Ishikawa (cell line): ENCODE measurements around the gene SHMT2.
A peak's percentile ranks its signal among the peaks of the same experiment; 100 is the strongest.

Experiments used
- CEBPB ChIP-seq: IDR thresholded peaks from 2 replicates; pipeline ENCODE4 v1.6.1; 2012
- CREB1 ChIP-seq: IDR thresholded peaks from 2 replicates; pipeline ENCODE4 v1.6.1; 2012; ENCODE audit warnings: low read depth
- EGR1 ChIP-seq: IDR thresholded peaks from 2 replicates; pipeline ENCODE4 v1.6.1; 2012
- FOXM1 ChIP-seq: IDR thresholded peaks from 2 replicates; pipeline ENCODE4 v1.6.1; 2012; ENCODE audit warnings: low read depth, borderline replicate concordance
- NFIC ChIP-seq: IDR thresholded peaks from 2 replicates; pipeline ENCODE4 v1.6.1; 2012
- RAD21 ChIP-seq: IDR thresholded peaks from 2 replicates; pipeline ENCODE4 v1.6.1; 2012; ENCODE audit warnings: low read depth
- TAF1 ChIP-seq: IDR thresholded peaks from 2 replicates; pipeline ENCODE4 v1.6.1; 2012; ENCODE audit warnings: low read depth, mild to moderate bottlenecking
- TCF12 ChIP-seq: IDR thresholded peaks from 2 replicates; pipeline ENCODE4 v1.6.1; 2012; ENCODE audit warnings: low read depth
- YY1 ChIP-seq: IDR thresholded peaks from 2 replicates; pipeline ENCODE4 v1.6.1; 2012; ENCODE audit warnings: low read depth
- ZBTB7A ChIP-seq: IDR thresholded peaks from 2 replicates; pipeline ENCODE4 v1.6.1; 2012; ENCODE audit warnings: low read depth
- TF ChIP-seq, protein P1 (sequence below): IDR thresholded peaks from 2 replicates; pipeline ENCODE4 v1.6.1; 2012
- TF ChIP-seq, protein P2 (sequence below): IDR thresholded peaks from 2 replicates; pipeline ENCODE4 v1.6.1; 2012
- TF ChIP-seq, protein P3 (sequence below): IDR thresholded peaks from 2 replicates; pipeline ENCODE4 v1.6.1; 2012; ENCODE audit warnings: low read depth, mild to moderate bottlenecking

Gene SHMT2

DNA sequence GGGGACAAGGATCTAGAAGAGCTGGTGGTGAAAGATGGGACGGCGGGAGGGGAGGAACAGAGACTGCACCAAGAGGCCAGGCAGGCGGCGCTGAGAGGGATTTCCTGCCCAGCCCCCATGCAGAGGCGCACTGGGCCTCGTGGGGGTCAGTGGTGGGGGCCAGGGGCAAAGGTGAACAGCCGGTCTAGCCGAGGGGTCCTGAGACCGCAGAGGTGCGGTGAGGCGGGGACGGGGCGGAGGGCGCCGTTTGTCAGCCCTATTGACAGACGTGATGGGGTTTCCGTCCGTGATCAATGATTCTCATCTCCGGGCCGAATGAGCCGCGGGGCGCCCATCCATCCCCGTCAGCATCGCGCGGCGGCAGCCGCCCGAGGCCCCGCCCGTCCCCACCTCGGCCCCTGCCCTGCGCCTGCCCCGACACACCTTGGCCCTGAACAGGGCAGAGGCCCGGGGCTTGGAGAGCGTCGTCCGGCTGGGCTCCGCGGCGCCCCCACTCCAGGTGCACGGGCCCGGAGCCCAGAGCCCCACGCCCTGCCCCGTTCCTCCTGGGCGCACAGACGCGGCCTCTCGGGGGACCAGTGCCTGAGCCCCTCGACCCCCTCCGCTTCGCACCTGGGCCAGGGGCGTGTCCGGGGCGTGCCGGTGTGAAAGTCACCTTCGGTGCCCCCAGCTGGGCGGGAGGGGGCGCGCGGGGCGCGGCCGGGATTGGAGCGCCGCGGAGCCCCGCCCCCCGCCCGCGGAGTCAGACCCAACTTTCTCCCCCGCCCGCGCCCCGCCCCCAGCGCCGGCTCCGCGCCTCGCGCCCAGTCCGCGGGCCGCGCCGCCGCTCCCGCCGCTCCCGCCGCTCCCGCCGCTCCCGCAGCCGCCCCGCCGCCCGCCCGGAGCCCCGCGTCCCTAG, 13.2 kb upstream of the SHMT2 start, which contains the start of gene NXPH4:
NXPH4 (plus strand) TSS at position 781 of the 898 bp plus-strand sequence. CDS start 176 bp downstream, outside the sequence.
- TF ChIP-seq EGR1, result peak; percentile 7; the same call in 1 of the 2 replicates
- TF ChIP-seq ZBTB7A, result peak; percentile 94
- TF ChIP-seq, protein P1, sequence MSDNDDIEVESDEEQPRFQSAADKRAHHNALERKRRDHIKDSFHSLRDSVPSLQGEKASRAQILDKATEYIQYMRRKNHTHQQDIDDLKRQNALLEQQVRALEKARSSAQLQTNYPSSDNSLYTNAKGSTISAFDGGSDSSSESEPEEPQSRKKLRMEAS, result peak; percentile 90
- TF ChIP-seq, protein P2, sequence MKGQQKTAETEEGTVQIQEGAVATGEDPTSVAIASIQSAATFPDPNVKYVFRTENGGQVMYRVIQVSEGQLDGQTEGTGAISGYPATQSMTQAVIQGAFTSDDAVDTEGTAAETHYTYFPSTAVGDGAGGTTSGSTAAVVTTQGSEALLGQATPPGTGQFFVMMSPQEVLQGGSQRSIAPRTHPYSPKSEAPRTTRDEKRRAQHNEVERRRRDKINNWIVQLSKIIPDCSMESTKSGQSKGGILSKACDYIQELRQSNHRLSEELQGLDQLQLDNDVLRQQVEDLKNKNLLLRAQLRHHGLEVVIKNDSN, result no peak
- no peak for TF ChIP-seq NFIC

DNA sequence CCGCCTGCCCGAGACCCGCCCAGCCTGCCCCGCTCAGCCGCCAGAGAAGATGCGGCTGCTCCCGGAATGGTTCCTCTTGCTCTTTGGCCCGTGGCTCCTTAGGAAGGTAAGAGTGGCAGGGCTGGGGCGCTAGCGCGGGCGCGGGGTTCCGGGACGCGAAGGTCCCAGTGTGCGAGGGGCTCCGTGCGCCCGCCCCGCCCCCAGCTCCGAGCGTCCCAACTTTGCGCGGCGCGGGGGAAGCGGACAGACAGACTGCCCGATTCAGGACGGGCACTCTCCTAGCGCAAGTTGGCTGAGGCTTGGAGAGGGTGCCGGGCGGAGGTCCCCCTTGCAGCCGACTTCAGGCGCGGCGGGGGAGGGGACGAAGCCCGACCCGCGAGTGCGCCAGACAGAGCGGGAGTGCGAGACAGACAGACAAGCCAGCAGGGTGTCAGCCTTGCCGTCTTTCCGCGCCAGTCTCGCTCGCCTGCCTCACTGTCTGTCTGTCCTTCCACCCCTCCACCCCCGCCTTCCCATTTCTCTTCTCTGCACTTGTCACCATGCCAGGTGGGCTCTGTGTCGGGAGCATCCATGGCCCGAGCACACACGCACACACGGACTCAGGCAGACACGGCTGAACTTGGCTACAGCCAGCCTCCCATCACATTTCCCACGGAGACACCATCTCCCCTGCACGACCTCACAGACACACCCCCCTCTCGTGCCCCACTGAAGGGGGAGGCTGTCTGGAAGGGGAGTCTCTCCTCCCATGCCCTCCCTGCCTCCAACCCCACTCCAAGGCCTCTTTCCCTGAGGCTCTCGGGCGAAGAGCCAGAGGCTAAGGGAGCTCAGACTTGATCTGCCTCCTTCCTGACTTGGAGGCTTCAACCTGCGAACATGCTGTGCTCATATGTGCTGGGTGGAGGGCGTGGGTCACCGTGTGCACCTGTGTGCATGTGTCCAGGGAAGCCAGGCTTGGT, 12.3 kb upstream of the SHMT2 start:
- TF ChIP-seq, protein P2, result no peak
- TF ChIP-seq, protein P3, sequence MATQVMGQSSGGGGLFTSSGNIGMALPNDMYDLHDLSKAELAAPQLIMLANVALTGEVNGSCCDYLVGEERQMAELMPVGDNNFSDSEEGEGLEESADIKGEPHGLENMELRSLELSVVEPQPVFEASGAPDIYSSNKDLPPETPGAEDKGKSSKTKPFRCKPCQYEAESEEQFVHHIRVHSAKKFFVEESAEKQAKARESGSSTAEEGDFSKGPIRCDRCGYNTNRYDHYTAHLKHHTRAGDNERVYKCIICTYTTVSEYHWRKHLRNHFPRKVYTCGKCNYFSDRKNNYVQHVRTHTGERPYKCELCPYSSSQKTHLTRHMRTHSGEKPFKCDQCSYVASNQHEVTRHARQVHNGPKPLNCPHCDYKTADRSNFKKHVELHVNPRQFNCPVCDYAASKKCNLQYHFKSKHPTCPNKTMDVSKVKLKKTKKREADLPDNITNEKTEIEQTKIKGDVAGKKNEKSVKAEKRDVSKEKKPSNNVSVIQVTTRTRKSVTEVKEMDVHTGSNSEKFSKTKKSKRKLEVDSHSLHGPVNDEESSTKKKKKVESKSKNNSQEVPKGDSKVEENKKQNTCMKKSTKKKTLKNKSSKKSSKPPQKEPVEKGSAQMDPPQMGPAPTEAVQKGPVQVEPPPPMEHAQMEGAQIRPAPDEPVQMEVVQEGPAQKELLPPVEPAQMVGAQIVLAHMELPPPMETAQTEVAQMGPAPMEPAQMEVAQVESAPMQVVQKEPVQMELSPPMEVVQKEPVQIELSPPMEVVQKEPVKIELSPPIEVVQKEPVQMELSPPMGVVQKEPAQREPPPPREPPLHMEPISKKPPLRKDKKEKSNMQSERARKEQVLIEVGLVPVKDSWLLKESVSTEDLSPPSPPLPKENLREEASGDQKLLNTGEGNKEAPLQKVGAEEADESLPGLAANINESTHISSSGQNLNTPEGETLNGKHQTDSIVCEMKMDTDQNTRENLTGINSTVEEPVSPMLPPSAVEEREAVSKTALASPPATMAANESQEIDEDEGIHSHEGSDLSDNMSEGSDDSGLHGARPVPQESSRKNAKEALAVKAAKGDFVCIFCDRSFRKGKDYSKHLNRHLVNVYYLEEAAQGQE, result no peak
- no peak for TF ChIP-seq YY1
- TF ChIP-seq CEBPB, result no peak
- TF ChIP-seq EGR1, result 0 out of 2 replicates have a peak, but pooled peaks have one; percentile 17

DNA sequence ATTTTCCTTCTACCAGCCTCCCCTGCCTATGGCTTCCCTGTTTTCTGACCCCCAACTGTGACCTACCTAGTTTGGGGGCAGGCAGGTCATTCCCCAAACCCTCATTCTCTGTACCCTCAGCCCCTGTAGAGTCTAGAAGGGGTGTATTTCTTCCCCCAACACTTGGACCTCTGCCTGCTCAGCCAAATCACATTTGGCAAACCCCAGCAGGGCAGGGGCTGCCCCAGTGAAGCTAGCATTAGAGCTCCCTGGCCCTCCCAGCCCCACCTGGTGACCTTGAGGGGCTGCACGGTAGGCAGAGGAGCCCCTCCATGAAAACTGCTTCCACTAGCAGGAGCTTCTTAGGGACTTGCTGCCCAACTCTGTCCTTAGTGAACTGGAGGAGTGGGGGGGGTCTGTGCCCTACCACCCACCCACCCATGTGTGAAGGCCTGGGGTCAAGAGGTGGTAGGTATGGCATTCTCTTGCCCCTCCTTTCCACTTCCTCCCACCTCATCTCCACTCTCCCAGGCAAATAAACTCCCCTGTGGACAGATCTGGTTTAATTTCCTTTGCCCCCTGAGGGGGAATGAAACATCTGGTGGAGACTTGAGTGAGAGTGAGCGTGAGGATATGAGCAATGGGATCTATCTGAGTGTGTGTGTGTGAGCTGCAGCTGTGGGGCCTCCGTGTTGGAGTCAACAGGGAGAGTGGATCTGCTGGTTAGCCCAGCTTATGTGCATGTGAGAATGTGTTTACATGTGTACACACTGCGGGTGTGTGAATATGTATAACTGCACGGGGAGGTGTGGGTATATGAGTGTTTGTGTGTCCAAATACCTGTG, 11.3 kb upstream of the SHMT2 start:
- TF ChIP-seq RAD21 (no peak), ZBTB7A (peak; percentile 51; the same call in 1 of the 2 replicates), TAF1 (no peak), TCF12 (no peak), FOXM1 (no peak)
- TF ChIP-seq, protein P2, result no peak
- TF ChIP-seq, protein P1, result no peak

DNA sequence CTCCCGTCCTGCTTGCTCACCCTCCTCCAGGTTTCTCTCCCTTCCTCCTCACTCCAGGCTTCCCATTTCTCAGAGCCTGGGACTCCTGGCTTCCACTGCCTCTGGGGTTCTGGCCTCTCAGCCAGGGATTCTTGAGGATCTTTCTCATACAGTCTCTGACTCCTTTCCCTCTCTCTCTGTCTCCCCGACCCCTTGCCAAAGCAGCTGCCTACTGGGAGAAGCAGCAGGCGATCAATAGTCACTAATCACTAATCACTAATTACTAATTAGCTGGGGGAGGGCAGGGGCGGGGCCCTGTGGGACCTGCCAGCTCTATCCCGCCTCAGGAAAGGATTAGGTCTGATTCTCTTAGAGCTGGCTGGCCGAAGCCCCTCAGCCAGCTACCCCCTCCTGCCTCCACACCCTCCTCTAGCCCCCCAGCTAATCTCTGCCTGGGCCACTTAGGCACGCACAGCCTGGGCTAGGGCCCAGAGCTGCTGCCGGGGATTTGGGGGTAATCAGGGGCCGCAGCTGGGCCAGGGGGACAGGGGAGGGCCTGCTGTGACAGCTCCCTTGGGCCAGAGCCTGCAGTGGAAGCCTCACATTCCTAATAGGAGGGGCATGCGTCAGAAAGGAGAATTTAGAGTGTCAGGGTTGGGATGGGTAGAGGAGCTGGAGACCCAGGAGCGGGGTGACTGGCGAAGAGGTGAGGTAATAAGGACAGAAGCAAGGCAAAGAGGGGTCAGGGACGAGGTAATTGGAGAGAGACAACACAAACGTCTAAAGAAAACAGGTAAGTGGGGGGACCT, 10.1 kb upstream of the SHMT2 start:
- TF ChIP-seq YY1 (no peak), NFIC (no peak), ZBTB7A (no peak), EGR1 (no peak), RAD21 (no peak), FOXM1 (no peak), CREB1 (no peak), CEBPB (no peak)
- TF ChIP-seq, protein P2, result no peak
- TF ChIP-seq, protein P3, result no peak
